Measurements from ENCODE around the gene PKD1L1. TPM values are rescaled to one million over a fixed set of nuclear protein-coding genes. Genes with fewer than 3 reads are reported as not detected.

The PKD1L1 gene
- total RNA-seq, 1 experiment from 2014 or later = 0.17 TPM

DNA sequence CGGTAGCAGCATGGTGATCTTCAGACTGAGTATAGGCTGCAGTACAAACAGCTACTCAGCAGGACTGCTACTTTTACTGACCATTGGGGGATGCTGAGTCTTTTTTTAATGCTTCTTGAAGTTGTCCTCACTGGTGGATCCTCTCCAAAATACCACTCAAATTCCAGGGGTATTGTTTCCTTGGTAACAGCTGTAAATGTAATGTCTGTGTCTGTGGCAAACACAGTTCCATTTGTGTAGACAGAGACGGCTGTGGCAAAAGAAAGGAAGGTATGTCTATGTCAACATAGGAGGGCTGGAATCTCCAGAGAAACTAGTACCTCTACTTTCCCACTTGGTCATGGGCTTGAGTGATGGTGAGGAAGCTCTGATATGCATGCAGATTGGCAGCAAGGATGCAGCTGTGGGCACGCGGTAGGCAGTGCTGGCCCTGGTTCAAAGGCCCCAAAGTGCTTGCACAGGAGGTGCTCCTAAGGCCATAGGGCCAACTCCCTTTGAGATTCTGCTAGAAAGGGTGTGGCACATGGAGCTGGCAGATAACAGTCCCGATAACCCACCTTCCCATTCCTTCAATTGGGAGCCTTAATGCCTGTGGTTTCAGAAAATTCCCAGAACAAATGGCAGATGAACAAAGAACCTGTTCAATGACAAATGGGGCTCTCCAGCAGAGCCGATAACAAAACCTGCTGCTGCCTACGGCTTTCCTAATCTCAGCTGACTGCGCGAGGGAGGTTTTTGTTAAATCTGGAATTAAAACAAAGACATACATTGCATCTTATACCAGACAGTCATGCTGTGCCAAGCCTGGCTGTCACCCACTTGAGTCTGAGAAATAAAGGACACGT lies 43.0 kb downstream of the PKD1L1 start:
- H3K4me1 ChIP-seq (ENCODE audit: insufficient read depth, low read length) = peaks cover 8% of the 10 kb centered on the region
- H3K27me3 ChIP-seq (ENCODE audit: insufficient read depth, low read length) = no peaks in the 10 kb centered on the region
- no peak overlapping the region for H2BK20ac ChIP-seq (ENCODE audit: low read depth, low read length, poor library complexity, severe bottlenecking)
- no peaks in the 10 kb centered on the region for H3K79me1 ChIP-seq (ENCODE audit: insufficient read depth, low read depth, low read length, poor library complexity, severe bottlenecking)
- no peak overlapping the region for H2BK5ac ChIP-seq (ENCODE audit: insufficient read length, low read length)
- no peaks in the 10 kb centered on the region for H3K79me2 ChIP-seq (ENCODE audit: insufficient read depth, low read length)
- H3K9me3 Mint-ChIP-seq = no peaks in the 10 kb centered on the region
- H3K14ac ChIP-seq (ENCODE audit: insufficient read depth, low read length) = no peak overlapping the region; the same call in 1 of the 2 replicates
- DNase-seq = no peak
- H4K8ac ChIP-seq (replicated peaks; ENCODE audit: insufficient read length, low read depth, low read length) = no peak overlapping the region
- H3K4me3 Mint-ChIP-seq = no peak overlapping the region
- H3K9me3 ChIP-seq (ENCODE audit: control insufficient read depth, low read depth, low read length) = no peaks in the 10 kb centered on the region
- H3K56ac ChIP-seq (ENCODE audit: insufficient read length, low read depth, low read length) = no peak overlapping the region
- no peak overlapping the region for H3K4me2 ChIP-seq (ENCODE audit: insufficient read depth, insufficient read length, low read length)
- no peak overlapping the region for H2BK120ac ChIP-seq (ENCODE audit: low read depth, low read length, poor library complexity, severe bottlenecking)
- H4K5ac ChIP-seq (ENCODE audit: insufficient read length, low read depth, low read length) = no peak overlapping the region
- no peaks in the 10 kb centered on the region for H3K36me3 Mint-ChIP-seq (ENCODE audit: insufficient read depth in 1 of 3, low read depth in 3 of 3)
- TF ChIP-seq, protein P1, sequence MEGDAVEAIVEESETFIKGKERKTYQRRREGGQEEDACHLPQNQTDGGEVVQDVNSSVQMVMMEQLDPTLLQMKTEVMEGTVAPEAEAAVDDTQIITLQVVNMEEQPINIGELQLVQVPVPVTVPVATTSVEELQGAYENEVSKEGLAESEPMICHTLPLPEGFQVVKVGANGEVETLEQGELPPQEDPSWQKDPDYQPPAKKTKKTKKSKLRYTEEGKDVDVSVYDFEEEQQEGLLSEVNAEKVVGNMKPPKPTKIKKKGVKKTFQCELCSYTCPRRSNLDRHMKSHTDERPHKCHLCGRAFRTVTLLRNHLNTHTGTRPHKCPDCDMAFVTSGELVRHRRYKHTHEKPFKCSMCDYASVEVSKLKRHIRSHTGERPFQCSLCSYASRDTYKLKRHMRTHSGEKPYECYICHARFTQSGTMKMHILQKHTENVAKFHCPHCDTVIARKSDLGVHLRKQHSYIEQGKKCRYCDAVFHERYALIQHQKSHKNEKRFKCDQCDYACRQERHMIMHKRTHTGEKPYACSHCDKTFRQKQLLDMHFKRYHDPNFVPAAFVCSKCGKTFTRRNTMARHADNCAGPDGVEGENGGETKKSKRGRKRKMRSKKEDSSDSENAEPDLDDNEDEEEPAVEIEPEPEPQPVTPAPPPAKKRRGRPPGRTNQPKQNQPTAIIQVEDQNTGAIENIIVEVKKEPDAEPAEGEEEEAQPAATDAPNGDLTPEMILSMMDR (conservative IDR thresholded peaks at IDR 0.05) = no peak
- no peak overlapping the region for H4K91ac ChIP-seq (ENCODE audit: insufficient read length, low read depth, low read length)
- no peak overlapping the region for H3K27ac Mint-ChIP-seq
- no peak overlapping the region for H2AFZ ChIP-seq (ENCODE audit: low read length)
- H3K23me2 ChIP-seq (ENCODE audit: insufficient read length, low read depth, low read length, poor library complexity, severe bottlenecking) = no peaks in the 10 kb centered on the region
- H2BK12ac ChIP-seq (ENCODE audit: insufficient read length, low read depth, low read length) = no peak overlapping the region
- no peak overlapping the region for H3K23ac ChIP-seq (ENCODE audit: insufficient read length, low read depth, low read length)
- no peaks in the 10 kb centered on the region for H4K20me1 ChIP-seq (ENCODE audit: control insufficient read depth, insufficient read depth, insufficient read length)
- H3K18ac ChIP-seq (ENCODE audit: insufficient read length, low read depth, low read length) = no peak overlapping the region
- H3K4ac ChIP-seq (ENCODE audit: low read depth, low read length) = no peak overlapping the region
- no peak overlapping the region for H3K9ac ChIP-seq (ENCODE audit: extremely low read depth, insufficient read length, low read length)
- peaks cover 52 to 58% of the 10 kb centered on the region in 2 experiments for H3K4me1 Mint-ChIP-seq
- no CpG with 5 or more reads among the region's 10 CpGs for WGBS (ENCODE audit: extremely low coverage, insufficient read length, low lambda C conversion rate)
- peaks cover 2% of the 10 kb centered on the region; the same call in 1 of the 2 replicates for H3K27me3 Mint-ChIP-seq (ENCODE audit: low read depth)
- H2BK15ac ChIP-seq (ENCODE audit: low read depth, low read length) = no peak overlapping the region
- no peak overlapping the region for H3K27ac ChIP-seq (ENCODE audit: insufficient read length, low read depth, low read length)
- H3T11ph ChIP-seq (ENCODE audit: low read length) = no peak overlapping the region
- no peak overlapping the region for H2AK5ac ChIP-seq (ENCODE audit: insufficient read length, low read length)
